ENCODE measurements around the gene ITGA8.
"Not testable (repeated sequence)": the region's sequence is repeated elsewhere in the genome, so short reads cannot be mapped to it uniquely, and the experiment has no call there.

ITGA8 gene

DNA sequence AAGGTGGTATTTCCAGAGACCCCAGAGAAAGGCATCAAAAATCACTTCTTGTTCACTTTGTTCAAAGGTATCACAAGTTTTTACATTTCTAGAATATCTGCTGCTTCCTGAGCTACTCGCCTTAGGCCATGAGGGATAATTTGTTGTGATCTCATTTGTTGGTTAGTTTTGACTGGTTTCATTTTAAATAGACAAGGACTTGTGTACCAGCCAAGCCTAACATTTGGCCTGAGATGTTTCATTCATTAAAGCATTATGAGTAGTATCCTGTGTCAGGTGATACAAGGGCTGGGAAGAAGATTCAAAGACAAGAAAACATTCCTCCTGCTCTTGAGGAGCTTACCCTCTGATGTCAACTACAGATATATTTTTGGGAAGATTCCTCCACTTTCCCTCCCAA, 178.3 kb downstream of the ITGA8 start:
- H3K4me3 ChIP-seq (ENCODE audit: low read depth, low read length), result no peak overlapping the region
- no peak for DNase-seq (ENCODE audit: low read depth)
- TF ChIP-seq, protein P1, sequence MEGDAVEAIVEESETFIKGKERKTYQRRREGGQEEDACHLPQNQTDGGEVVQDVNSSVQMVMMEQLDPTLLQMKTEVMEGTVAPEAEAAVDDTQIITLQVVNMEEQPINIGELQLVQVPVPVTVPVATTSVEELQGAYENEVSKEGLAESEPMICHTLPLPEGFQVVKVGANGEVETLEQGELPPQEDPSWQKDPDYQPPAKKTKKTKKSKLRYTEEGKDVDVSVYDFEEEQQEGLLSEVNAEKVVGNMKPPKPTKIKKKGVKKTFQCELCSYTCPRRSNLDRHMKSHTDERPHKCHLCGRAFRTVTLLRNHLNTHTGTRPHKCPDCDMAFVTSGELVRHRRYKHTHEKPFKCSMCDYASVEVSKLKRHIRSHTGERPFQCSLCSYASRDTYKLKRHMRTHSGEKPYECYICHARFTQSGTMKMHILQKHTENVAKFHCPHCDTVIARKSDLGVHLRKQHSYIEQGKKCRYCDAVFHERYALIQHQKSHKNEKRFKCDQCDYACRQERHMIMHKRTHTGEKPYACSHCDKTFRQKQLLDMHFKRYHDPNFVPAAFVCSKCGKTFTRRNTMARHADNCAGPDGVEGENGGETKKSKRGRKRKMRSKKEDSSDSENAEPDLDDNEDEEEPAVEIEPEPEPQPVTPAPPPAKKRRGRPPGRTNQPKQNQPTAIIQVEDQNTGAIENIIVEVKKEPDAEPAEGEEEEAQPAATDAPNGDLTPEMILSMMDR (IDR thresholded peaks at IDR 0.05; ENCODE audit: low read depth, low read length, missing control alignments), result no peak

DNA sequence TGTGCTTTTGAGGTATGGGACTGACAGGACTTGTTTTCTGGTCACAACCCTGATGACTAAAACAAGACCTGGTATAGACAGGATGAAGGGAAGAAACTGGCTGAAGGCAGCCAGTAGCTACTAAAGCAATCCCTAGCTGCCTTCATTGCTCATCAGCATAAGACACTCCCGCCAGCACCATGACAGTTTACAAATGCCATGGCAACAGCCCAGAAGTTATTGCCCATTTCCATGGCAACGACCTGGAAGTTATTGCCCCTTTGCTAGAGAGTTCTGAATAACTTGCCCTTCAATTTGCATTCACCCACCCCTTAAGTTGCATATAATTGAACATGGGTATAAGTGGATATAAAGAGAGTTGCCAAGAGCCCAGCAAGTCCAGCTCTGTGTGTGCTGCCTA, 179.0 kb downstream of the ITGA8 start:
- no peak for DNase-seq (ENCODE audit: low read depth)
- no peak overlapping the region for H3K4me3 ChIP-seq (ENCODE audit: low read depth, low read length)
- TF ChIP-seq, protein P1 (IDR thresholded peaks at IDR 0.05; ENCODE audit: low read depth, low read length, missing control alignments), result no peak

DNA sequence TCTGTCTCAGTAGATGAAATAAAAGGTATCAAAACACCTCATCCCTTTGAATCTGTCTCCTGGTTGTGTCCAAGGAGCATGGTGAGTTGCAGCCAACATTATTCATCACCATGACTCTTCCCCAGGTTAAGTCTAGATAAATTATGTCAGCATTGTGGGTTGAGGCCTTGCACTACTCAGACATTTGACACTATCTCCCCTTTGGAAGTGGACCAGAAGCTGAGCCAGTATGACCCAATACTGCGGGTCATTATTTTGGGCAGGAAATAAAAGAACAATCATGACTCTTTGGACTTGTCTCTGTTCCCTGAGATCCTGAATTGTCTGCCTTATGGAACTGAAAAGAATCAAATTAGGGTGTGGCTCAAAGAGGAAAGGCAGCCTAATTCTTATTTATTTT, 180.5 kb downstream of the ITGA8 start:
- H3K4me3 ChIP-seq (ENCODE audit: low read depth, low read length), result no peak overlapping the region
- TF ChIP-seq, protein P1 (IDR thresholded peaks at IDR 0.05; ENCODE audit: low read depth, low read length, missing control alignments), result no peak
- DNase-seq (ENCODE audit: low read depth), result no peak

DNA sequence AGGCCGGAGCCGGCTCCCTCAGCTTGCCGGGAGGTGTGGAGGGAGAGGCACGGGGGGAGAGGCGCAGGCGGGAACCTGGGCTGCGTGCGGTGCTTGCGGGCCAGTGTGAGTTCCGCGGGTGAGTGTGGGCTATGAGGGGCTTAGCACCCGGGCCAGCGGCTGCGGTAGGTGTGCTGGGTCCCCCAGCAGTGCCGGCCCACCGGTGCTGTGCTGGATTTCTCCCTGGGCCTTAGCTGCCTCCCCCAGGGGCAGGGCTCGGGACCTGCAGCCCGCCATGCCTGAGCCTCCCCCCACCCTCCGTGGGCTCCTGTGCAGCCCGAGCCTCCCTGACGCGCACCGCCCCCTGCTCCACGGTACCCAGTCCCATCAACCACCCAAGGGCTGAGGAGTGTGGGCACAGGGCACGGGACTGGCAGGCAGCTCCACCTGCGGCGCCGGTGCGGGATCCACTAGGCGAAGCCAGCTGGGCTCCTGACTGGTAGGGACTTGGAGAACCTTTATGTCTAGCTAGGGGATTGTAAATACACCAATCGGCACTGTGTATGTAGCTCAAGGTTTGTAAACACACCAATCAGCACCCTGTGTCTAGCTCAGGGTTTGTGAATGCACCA, 184.7 kb downstream of the ITGA8 start:
- not testable (repeated sequence) for H3K4me3 ChIP-seq (ENCODE audit: low read depth, low read length); DNase-seq (ENCODE audit: low read depth)

DNA sequence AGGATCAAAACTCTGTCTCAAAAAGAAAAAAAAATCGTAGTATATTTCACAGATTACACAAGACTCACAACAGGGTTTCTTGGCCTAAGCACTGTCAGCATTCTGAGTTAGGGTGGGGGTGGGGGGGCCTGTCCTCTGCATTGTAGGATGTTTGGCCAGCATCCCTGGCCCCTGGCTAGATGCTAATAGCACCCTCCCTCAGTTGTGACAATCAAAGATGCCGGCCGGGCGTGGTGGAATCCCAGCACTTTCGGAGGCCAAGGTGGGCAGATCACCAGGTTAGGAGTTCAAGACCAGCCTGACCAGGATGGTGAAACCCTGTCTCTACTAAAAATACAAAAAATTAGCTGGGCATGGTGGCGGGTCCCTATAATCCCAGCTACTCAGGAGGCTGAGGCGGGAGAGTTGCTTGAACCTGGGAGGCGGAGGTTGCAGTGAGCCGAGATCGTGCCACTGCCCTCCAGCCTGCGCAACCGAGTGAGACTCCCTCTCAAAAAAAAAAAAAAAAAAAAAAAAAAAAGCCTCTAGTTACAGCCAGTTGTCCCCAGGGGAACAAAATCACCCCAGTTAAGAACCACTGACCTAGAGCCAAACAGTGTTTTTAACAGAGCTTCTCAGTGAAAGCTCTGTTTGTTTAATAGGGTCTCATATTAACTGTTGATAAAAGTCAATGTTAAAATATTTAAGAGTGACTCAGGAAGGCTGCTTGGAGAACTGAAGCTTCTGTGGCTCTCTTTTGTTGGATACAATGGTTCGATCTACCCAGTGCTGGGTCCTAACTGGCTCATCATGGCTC, 187.6 kb downstream of the ITGA8 start:
- no peak overlapping the region for H3K4me3 ChIP-seq (ENCODE audit: low read depth, low read length)
- DNase-seq (ENCODE audit: low read depth), result no peak
- TF ChIP-seq, protein P1 (IDR thresholded peaks at IDR 0.05; ENCODE audit: low read depth, low read length, missing control alignments), result no peak

DNA sequence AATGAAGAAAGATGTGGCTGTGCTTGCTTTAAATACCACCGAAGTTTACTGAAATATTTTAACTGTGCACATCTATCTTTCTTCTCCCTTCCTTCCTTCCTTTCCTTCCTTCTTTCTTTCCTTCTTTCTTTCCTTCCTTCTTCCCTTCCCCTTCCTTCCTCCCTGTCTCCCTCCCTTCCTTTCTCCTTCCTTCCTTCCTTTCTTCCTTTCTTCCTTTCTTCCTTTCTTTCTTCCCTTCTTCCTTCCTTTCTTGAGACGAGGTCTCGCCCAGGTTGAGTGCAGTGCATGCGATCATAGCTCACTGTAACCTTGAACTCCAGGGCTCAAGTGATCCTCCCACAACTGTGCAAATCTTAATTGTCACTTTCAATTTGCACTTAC, 190.9 kb downstream of the ITGA8 start:
- TF ChIP-seq, protein P1 (IDR thresholded peaks at IDR 0.05; ENCODE audit: low read depth, low read length, missing control alignments), result no peak
- DNase-seq (ENCODE audit: low read depth), result no peak
- no peak overlapping the region for H3K4me3 ChIP-seq (ENCODE audit: low read depth, low read length)

DNA sequence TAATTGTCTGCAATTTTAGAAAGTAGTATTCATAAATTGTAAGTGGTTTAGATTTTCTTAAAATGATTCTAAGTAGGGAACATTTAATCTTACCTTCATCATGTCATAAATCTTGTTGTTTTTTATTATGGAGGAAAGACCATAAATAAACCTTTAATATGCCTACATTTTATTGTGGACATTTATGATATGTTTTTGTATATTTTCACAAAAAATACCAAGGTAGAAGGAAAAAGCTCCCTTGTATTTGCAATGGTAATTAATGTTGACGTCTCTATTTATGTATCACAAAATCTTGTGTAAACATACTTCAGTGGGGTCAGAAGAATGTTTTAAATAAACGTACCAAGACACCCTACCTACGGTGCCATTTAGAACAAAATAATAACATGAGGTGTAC, 193.0 kb downstream of the ITGA8 start:
- TF ChIP-seq, protein P1 (IDR thresholded peaks at IDR 0.05; ENCODE audit: low read depth, low read length, missing control alignments), result no peak
- DNase-seq (ENCODE audit: low read depth), result no peak
- no peak overlapping the region for H3K4me3 ChIP-seq (ENCODE audit: low read depth, low read length)

Measured in GM12864 (cell line).